Activated naive CD4-positive, alpha-beta T cell treated with anti-CD3 and anti-CD28 coated beads for 36 hours (primary cell): ENCODE results near the gene TARBP2. TPM values are rescaled to one million over a fixed set of nuclear protein-coding genes. Genes with fewer than 3 reads are reported as not detected.

Experiments used
- CTCF ChIA-PET: fragments of 350-600 bp; sonication (Branson Sonifier 250); formaldehyde crosslinking; loops from one replicate; lab custom pipeline; 2021; ENCODE audit warnings: antibody characterized with exemption; lab: Charles Lee
- DNase-seq: peaks from one replicate; pipeline ENCODE4 v3.0.0-alpha.2; 2020
- H3K27ac Mint-ChIP-seq: one replicate; pipeline ENCODE4 v1.8.0; 2021; ENCODE audit warnings: mild to moderate bottlenecking, mixed read lengths
- H3K27me3 Mint-ChIP-seq: one replicate; pipeline ENCODE4 v1.8.0; 2021; ENCODE audit warnings: low read depth, mixed read lengths
- H3K36me3 Mint-ChIP-seq: one replicate; pipeline ENCODE4 v1.8.0; 2021; ENCODE audit warnings: low read depth, mixed read lengths
- H3K4me1 Mint-ChIP-seq: one replicate; pipeline ENCODE4 v1.8.0; 2021; ENCODE audit warnings: low read depth, mixed read lengths
- H3K4me3 Mint-ChIP-seq: one replicate; pipeline ENCODE4 v1.8.0; 2021; ENCODE audit warnings: mild to moderate bottlenecking, moderate library complexity, mixed read lengths
- H3K9me3 Mint-ChIP-seq: one replicate; pipeline ENCODE4 v1.8.0; 2021; ENCODE audit warnings: mixed read lengths
- intact Hi-C: fragments of 100-400 bp; cut with micrococcal nuclease; formaldehyde crosslinking; loops from one replicate; pipeline ENCODE4 v1.15.1; 2023
- total RNA-seq, 2 experiments: library from RNA; stranded (reverse); gene quantifications; one replicate each; pipeline ENCODE4 v1.2.3, GENCODE V29; 2021

TARBP2 gene
- total RNA-seq, 2 experiments from 2014 or later, result 25.0 to 26.8 TPM

DNA sequence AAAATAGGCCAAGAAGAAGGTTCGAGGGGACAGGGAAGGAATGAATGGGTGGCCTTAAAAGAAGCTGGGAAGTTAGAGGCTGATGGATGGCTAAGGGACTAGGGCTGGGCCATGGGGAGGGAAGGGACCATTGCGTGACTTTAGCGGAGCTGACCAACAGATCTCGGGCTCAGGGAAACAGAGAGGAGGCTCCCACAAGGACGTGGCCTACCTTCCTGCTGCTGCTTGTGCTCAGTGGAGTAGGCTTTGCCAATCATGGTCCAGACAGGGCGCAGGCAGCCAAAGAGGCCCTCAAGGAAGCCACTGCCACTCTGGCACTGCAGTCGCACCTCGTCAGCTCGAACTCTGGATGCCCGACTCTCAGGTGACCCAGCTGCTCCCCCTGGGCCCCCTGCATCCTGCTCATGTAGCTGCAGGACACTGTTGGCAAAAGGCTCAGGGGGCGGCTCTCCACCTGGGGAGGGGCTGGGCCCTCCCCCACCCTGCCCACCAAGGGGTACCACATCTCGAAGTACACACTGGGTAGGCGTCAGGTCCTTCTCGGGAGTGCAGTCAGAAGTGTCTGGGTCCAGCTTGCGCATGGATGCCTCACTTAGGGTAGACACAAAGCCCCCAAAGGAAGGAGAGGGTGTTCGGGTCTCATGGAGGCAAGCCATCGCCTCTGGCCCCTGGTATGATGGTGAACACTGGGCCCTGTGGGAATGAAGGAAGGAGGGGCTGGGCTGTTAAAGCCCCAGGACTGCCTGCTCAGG lies 14.2 kb upstream of the TARBP2 start:
- intact Hi-C loops, result no loop called here
- Mint-ChIP-seq H3K4me3 (no peak overlapping the region), H3K4me1 (peaks cover 2% of the 10 kb centered on the region), H3K27ac (no peak overlapping the region), H3K9me3 (no peaks in the 10 kb centered on the region), H3K36me3 (peaks cover 10% of the 10 kb centered on the region), H3K27me3 (no peaks in the 10 kb centered on the region)
- CTCF ChIA-PET, result interaction anchor here (0.7 to 1.4 kb wide), 2 partner anchors 22 to 190 kb away, joined by 3 to 5 read pairs; no protein-coding TSS in a partner anchor
- DNase-seq, result no peak

DNA sequence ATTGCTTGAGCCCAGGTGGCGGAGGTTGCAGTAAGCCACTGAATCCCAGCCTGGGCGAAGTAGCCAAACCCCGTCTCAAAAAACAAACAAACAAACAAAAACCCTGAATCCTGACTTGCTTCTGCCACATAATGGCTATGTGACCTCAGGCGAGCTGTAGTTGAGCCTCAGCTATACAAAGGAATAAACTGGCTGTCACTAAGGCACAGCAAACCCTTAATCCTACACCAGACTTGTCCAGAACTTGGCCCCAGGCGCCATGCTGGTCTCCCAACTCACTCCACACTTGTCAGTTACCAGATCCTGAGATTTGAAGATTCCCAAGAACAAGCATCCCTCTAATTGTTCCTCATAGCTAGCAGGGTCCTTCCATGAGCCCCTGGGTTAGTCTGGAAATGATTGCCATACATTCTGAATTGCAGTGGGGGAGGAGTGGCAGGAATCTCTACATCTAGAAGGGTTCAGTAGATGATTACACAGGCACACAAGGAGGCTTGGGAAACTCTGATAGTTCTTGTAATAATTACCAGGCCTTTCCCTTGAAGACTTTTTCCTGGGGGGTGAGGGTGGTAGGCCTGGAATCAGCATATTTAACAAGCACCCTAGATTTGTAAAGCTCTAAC lies 11.7 kb upstream of the TARBP2 start:
- H3K9me3 Mint-ChIP-seq, result no peaks in the 10 kb centered on the region
- peaks cover 19% of the 10 kb centered on the region for H3K4me1 Mint-ChIP-seq
- H3K27me3 Mint-ChIP-seq, result no peaks in the 10 kb centered on the region
- no peak overlapping the region for H3K27ac Mint-ChIP-seq
- CTCF ChIA-PET, result interaction anchor here (1.1 kb wide), 1 partner anchor 19 kb away, joined by 4 read pairs; no protein-coding TSS in a partner anchor
- intact Hi-C loops, result no loop called here
- H3K36me3 Mint-ChIP-seq, result peaks cover 6% of the 10 kb centered on the region
- DNase-seq, result no peak
- H3K4me3 Mint-ChIP-seq, result no peak overlapping the region

DNA sequence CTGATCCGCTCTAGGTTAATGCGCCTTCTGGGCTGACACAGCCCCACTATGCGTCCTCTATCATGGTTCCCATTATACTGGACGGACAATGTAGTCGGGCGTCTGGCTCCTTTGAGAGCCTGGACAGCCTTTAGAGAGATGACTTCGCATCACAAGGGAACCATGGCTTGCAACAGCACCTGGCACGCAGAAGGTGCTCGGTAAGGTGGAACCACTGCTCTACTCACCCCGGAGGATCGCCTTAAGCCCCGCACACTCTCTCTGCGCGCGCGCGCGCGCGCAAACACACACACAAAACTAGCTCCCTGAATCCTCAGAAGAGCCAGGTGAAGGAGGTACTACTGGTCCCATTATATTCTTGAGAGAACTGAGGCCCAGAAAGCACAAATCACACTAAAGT lies 8.9 kb upstream of the TARBP2 start:
- intact Hi-C loops, result no loop called here
- peak overlapping the region; percentile 36 for H3K27ac Mint-ChIP-seq
- peaks cover 24% of the 10 kb centered on the region for H3K4me1 Mint-ChIP-seq
- no peaks in the 10 kb centered on the region for H3K9me3 Mint-ChIP-seq
- no peaks in the 10 kb centered on the region for H3K27me3 Mint-ChIP-seq
- DNase-seq, result no peak
- peak overlapping the region; percentile 88 for H3K4me3 Mint-ChIP-seq
- H3K36me3 Mint-ChIP-seq, result peaks cover 3% of the 10 kb centered on the region
- CTCF ChIA-PET, result interaction anchor here (0.7 to 3.6 kb wide), 5 partner anchors 10 to 1218 kb away, joined by 3 to 16 read pairs (median 4); partner anchors contain the start of gene PRR13

DNA sequence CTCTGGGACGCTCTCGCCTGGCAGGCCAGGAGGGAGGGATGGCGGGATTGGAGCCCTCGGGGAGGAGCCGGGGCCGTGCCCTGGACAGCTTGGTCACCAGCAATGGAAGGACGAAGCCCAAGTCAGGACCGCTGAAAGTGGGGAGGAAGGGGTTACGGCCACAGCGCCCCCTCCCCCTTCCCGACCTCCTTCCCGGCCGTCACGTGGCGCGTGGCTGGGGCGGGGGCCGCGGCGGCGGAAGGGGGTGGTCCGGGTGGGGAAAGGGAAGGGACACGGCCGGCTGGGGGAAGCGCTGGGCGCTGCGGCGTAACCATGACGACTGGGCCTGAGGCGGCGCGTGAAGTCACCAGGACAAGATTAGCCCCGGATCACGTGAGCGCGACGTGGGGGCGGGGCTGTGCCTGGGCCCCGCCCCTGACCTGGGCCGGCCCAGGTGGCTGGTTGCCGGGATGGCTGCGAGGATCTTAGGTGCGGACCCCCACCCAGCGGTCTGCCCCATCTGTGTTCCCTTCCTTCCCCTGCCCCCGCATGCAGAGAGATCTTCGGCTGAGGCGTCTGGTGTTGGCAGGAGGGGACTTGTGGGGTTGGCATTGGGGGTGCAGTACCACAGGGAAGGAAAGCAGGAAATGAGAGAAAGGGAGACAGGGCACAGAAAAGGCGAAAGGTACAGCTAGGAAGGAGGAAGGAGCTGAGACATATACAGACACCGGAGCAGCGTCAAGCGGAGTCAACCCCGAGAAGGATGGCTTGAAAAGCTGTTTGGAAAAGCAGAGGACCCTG lies 8.1 kb upstream of the TARBP2 start:
- Mint-ChIP-seq H3K27me3 (no peaks in the 10 kb centered on the region), H3K4me1 (peaks cover 26% of the 10 kb centered on the region), H3K36me3 (no peaks in the 10 kb centered on the region), H3K27ac (peak overlapping the region; percentile 81), H3K4me3 (peak overlapping the region; percentile 88), H3K9me3 (no peaks in the 10 kb centered on the region)
- intact Hi-C loops, result loop anchor here (1.0 kb wide), 3 partner anchors 8 to 52 kb away; partner anchors contain the start of genes PRR13 and TARBP2
- peak; percentile 90 for DNase-seq
- CTCF ChIA-PET, result interaction anchor here (0.9 to 3.6 kb wide), 4 partner anchors 10 to 172 kb away, joined by 4 to 16 read pairs (median 5); partner anchors contain the start of gene AAAS

DNA sequence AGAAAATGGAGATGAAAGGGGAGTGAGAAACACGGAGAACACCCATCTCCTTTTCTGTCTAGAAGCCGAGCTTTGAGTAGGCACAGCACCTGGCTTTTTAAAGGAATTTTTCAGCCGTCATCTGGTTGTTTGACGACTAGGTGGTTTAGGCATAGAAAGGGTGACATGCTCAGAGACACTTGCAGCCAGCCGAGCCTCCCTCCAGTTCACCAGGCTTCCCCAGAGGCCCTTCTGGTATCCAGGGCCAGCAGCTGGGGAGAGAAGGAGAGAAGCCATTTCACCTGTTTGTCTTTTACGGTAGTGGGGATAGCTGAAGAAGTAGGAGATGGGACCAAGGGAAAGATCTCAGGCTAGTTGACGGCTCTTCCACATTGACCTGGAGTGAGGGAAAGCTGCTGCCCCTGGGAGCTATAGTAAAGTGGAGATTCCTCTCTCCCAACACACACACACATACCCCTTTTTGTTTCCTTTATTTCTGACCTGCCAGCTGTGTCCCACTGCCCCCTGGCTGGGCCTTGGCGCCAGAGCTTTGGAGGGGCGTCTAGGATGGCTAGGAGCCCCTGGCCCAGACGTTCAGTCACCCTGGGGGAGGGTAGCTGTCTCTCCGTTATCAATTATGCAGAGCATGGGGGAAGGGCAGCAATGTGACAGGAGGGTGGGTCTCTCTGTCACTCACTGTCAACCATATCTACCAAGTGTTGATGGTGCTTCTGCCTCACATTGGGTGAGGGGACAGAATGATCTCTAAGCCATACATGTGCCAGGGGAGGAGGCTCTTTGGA lies 7.3 kb upstream of the TARBP2 start:
- Mint-ChIP-seq H3K4me1 (peaks cover 34% of the 10 kb centered on the region), H3K27ac (peak overlapping the region; percentile 81), H3K36me3 (no peaks in the 10 kb centered on the region), H3K4me3 (peak overlapping the region; percentile 88), H3K27me3 (no peaks in the 10 kb centered on the region), H3K9me3 (no peaks in the 10 kb centered on the region)
- no peak for DNase-seq
- CTCF ChIA-PET, result interaction anchor here (0.6 to 3.6 kb wide), 5 partner anchors 11 to 173 kb away, joined by 4 to 16 read pairs (median 5); partner anchors contain the start of gene AAAS
- intact Hi-C loops, result loop anchor here (1.0 kb wide), 3 partner anchors 8 to 52 kb away; partner anchors contain the start of genes PRR13 and TARBP2

DNA sequence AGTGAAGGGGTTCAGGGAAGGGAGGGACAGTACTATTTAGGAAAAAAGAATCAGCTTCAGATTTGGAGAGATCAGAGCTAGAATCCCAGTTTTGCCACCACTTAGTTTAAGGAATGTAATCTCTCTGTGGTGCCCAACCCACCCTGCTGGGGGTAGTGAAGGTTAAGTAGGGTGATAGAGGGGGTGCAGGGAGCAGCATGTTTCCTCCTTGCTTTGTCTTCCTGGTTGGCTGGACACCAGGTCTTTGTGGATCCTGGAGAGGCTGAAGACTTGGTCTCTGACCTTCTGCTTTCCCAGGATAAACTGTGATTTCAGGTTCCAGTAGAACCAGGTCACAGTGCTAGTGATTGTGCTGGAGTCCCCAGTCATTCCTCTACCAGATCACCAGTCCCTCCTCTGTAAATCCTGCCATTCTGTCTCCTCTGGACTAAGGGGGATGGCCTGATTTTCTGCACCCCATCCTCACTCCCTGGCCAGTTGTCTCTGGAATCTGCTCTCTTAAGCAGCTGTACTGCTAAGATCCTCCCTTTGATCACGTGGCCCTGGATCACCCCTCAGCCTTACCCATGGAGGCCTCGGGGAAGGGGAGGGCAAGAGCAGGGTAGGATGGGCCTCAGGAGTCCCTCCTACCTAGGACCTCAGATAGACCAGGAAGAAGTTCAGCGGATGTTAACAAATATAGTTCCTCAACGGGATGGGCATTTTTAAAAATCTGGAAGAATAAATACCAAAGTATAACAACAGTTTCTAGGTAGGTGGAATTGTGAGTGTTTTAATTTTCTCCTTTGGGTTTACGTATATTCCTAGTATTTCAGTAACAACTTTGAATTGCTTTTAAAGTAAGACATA lies 5.0 kb upstream of the TARBP2 start:
- H3K27me3 Mint-ChIP-seq, result no peaks in the 10 kb centered on the region
- no peaks in the 10 kb centered on the region for H3K9me3 Mint-ChIP-seq
- no peak overlapping the region for H3K27ac Mint-ChIP-seq
- intact Hi-C loops, result no loop called here
- H3K4me3 Mint-ChIP-seq, result no peak overlapping the region
- peaks cover 43% of the 10 kb centered on the region for H3K4me1 Mint-ChIP-seq
- no peak for DNase-seq
- no peaks in the 10 kb centered on the region for H3K36me3 Mint-ChIP-seq
- CTCF ChIA-PET, result interaction anchor here (0.7 to 2.6 kb wide), 2 partner anchors 12 to 19 kb away, joined by 3 to 15 read pairs; no protein-coding TSS in a partner anchor

DNA sequence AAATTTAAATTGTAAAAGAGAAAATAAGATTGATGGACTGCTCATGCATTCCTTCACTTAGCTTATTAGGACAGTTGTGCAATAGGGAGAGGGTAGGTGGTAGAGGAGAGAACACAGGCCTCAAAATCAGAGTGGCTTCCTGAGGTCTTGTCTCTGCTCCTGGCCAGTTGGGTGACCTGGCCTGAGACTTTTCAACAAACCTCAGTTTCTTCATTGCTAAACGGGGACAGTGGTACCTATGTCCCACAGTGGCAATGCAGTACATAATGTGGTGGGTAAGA lies 4.4 kb upstream of the TARBP2 start:
- no peak for DNase-seq
- Mint-ChIP-seq H3K27ac (no peak overlapping the region), H3K27me3 (no peaks in the 10 kb centered on the region), H3K9me3 (no peaks in the 10 kb centered on the region), H3K36me3 (no peaks in the 10 kb centered on the region), H3K4me1 (peaks cover 43% of the 10 kb centered on the region), H3K4me3 (no peak overlapping the region)
- intact Hi-C loops, result no loop called here
- CTCF ChIA-PET, result interaction anchor here (0.7 to 2.6 kb wide), 2 partner anchors 12 to 20 kb away, joined by 3 to 15 read pairs; no protein-coding TSS in a partner anchor

DNA sequence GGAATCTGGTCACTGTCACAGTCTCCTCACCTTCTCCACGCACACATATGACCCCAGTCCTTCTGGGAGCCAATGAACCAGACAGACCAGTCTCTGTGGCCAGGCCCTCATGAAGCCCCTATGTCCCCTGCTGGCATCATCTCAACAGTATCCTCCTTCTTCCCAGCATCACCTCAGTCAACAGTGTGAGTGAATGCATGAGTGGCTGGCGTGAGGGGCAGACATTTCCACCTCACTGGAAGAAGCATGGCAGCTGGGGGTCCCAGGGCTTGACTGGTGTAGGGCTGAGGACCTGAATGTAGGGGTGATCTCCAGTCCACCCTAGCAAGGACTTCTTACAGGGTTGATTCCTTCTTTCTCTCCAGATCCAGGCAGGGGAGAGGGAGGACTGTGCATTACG lies 3.6 kb upstream of the TARBP2 start:
- H3K4me1 Mint-ChIP-seq, result peaks cover 45% of the 10 kb centered on the region
- no peaks in the 10 kb centered on the region for H3K27me3 Mint-ChIP-seq
- CTCF ChIA-PET, result interaction anchor here (0.6 to 2.6 kb wide), 2 partner anchors 11 to 381 kb away, joined by 3 to 15 read pairs; no protein-coding TSS in a partner anchor

DNA sequence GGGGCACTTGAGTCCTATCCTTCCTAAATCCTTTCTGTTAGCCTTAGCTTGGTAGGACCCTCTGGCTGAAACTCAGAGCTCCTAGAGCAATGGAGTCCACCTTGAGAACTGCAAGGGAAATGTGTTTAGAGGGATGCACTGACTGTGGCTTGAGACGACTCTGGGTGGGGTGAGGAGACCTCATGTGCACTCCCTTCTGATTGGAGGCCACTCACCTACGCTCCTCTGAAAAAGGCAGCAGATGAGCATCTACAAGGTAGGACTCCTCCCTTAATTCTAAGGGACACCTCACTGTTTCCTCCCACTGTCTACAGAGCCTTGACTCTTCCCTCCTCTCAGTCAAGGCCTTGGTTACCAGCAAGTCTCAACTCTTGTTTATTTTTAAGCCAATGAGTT lies 2.9 kb upstream of the TARBP2 start:
- H3K36me3 Mint-ChIP-seq, result no peaks in the 10 kb centered on the region
- CTCF ChIA-PET, result interaction anchor here (0.6 to 2.6 kb wide), 5 partner anchors 10 to 290 kb away, joined by 3 to 15 read pairs (median 4); partner anchors contain the start of gene SP1
- peaks cover 42% of the 10 kb centered on the region for H3K4me1 Mint-ChIP-seq
- H3K4me3 Mint-ChIP-seq, result peak overlapping the region; percentile 81
- H3K27ac Mint-ChIP-seq, result peak overlapping the region; percentile 61
- no peak for DNase-seq
- intact Hi-C loops, result no loop called here
- H3K9me3 Mint-ChIP-seq, result no peaks in the 10 kb centered on the region
- no peaks in the 10 kb centered on the region for H3K27me3 Mint-ChIP-seq

More for the DNA sequence above, 3.6 kb upstream of the TARBP2 start:
- no peaks in the 10 kb centered on the region for H3K36me3 Mint-ChIP-seq
- intact Hi-C loops, result no loop called here
- no peaks in the 10 kb centered on the region for H3K9me3 Mint-ChIP-seq
- no peak overlapping the region for H3K4me3 Mint-ChIP-seq
- H3K27ac Mint-ChIP-seq, result no peak overlapping the region
- DNase-seq, result no peak

DNA sequence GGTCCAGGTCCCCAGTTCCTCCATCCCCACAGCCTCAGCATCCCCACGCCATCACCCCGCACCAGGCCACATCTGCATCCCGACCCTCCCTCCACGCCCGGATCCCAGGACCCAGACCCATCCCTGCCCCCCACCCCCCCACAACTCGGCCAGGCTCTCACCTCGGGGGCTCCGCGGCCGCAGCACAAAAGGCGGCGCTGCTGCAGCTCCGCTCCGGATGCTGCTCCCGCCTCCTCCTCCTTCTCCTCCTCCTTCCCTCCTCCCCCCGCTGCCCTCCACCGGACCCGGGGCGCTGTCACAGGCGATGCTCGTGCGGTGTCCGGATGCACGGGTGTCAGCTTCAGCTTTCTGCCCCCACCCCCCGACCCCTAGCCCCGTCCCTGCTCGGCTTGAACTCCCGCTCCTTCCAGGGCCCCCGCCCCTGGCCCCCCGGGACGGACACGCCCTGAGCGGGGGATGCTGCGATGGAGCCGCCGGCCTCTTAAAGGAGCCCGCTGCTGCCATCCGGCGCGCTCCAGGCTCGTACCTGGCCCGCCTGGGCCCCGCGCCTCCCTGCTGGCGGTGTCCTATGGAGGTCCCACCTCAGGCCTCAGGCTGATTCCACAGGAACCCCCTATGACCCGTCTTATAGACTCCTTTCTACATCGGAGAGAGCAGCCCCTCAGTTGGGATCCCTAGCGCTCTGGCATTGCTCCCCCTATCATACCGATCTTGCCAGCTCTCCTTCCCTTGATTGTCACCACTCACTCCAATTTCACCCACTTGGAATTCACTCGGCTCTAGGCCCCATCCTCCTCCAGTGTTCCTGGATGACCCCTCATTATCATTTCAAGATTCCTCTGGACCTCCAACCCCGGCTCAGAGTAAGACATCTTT lies 1.6 kb upstream of the TARBP2 start, which contains the start of gene MAP3K12:
MAP3K12 (minus strand) TSS at position 193 of the 876 bp plus-strand sequence. CDS start 12,067 bp downstream, outside the sequence.
- Mint-ChIP-seq H3K4me3 (peak within 1 kb of the TSS; percentile 81), H3K9me3 (no peaks in the 10 kb centered on the region), H3K27me3 (no peaks in the 10 kb centered on the region), H3K36me3 (no peaks in the 10 kb centered on the region), H3K27ac (peak within 1 kb of the TSS; percentile 96), H3K4me1 (peaks cover 39% of the 10 kb centered on the region)
- CTCF ChIA-PET, result interaction anchor here (0.6 to 2.8 kb wide), 6 partner anchors 9 to 674 kb away, joined by 3 to 25 read pairs (median 6); partner anchors contain the start of genes AAAS and ATP5MC2
- intact Hi-C loops, result loop anchor here (1.0 to 5.0 kb wide), 10 partner anchors 48 to 493 kb away; partner anchors contain the start of genes CALCOCO1, EIF4B, IGFBP6 and ITGB7
- DNase-seq, result peak; percentile 71
